Measurements from ENCODE around the gene WEE1. TPM values are rescaled to one million over a fixed set of nuclear protein-coding genes. Genes with fewer than 3 reads are reported as not detected.

WEE1 gene
- total and polyA plus RNA-seq, 2 experiments from 2014 or later = 79.2 to 101 TPM

GRCh38 chr11:9528136-9528501 lies 45.4 kb upstream of the WEE1 start:
- H3K9me2 ChIP-seq (replicated peaks; ENCODE audit: insufficient read depth) = no peaks in the 10 kb centered on the region
- H3K27ac ChIP-seq = peak overlapping the region; percentile 86
- DNase-seq (ENCODE audit: low spot score) = no peak
- no peak overlapping the region for H2AFZ ChIP-seq
- no peaks in the 10 kb centered on the region for H4K20me1 ChIP-seq (ENCODE audit: insufficient read depth, poor library complexity, severe bottlenecking)
- H3K4me1 ChIP-seq (ENCODE audit: insufficient read depth) = peaks cover 39% of the 10 kb centered on the region
- no peak overlapping the region for H3K4me2 ChIP-seq
- TF ChIP-seq, protein P1, sequence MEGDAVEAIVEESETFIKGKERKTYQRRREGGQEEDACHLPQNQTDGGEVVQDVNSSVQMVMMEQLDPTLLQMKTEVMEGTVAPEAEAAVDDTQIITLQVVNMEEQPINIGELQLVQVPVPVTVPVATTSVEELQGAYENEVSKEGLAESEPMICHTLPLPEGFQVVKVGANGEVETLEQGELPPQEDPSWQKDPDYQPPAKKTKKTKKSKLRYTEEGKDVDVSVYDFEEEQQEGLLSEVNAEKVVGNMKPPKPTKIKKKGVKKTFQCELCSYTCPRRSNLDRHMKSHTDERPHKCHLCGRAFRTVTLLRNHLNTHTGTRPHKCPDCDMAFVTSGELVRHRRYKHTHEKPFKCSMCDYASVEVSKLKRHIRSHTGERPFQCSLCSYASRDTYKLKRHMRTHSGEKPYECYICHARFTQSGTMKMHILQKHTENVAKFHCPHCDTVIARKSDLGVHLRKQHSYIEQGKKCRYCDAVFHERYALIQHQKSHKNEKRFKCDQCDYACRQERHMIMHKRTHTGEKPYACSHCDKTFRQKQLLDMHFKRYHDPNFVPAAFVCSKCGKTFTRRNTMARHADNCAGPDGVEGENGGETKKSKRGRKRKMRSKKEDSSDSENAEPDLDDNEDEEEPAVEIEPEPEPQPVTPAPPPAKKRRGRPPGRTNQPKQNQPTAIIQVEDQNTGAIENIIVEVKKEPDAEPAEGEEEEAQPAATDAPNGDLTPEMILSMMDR (IDR thresholded peaks at IDR 0.05; ENCODE audit: poor library complexity) = no peak
- no peak for TF ChIP-seq EZH2 (IDR thresholded peaks at IDR 0.05; ENCODE audit: borderline replicate concordance)
- TF ChIP-seq EZH2phosphoT487 (IDR thresholded peaks at IDR 0.05; ENCODE audit: low read depth, severe bottlenecking, unreplicated experiment) = no peak
- no peak overlapping the region for H3K4me3 ChIP-seq
- H3K36me3 ChIP-seq (replicated peaks; ENCODE audit: insufficient read depth, low read depth) = no peaks in the 10 kb centered on the region
- H3K79me2 ChIP-seq = no peaks in the 10 kb centered on the region
- 89% methylated on average over 1 of the region's 1 CpG for WGBS (ENCODE audit: low lambda C conversion rate, missing lambda C conversion rate)
- no peaks in the 10 kb centered on the region for H3K9me3 ChIP-seq (ENCODE audit: low read depth)
- H3K27me3 ChIP-seq = no peaks in the 10 kb centered on the region

GRCh38 chr11:9528573-9529333 lies 44.7 kb upstream of the WEE1 start:
- Histone ChIP-seq H3K4me2 (peak overlapping the region; percentile 30), H3K9me2 (replicated peaks; ENCODE audit: insufficient read depth) (no peaks in the 10 kb centered on the region), H3K9me3 (ENCODE audit: low read depth) (no peaks in the 10 kb centered on the region), H3K36me3 (replicated peaks; ENCODE audit: insufficient read depth, low read depth) (no peaks in the 10 kb centered on the region), H3K4me3 (no peak overlapping the region), H4K20me1 (ENCODE audit: insufficient read depth, poor library complexity, severe bottlenecking) (no peaks in the 10 kb centered on the region), H3K79me2 (no peaks in the 10 kb centered on the region), H2AFZ (no peak overlapping the region), H3K4me1 (ENCODE audit: insufficient read depth) (peaks cover 46% of the 10 kb centered on the region), H3K27me3 (no peaks in the 10 kb centered on the region), H3K27ac (peak overlapping the region; percentile 86)
- WGBS (ENCODE audit: low lambda C conversion rate, missing lambda C conversion rate) = 65% methylated on average over 12 of the region's 12 CpGs
- DNase-seq (ENCODE audit: low spot score) = no peak
- TF ChIP-seq EZH2 (IDR thresholded peaks at IDR 0.05; ENCODE audit: borderline replicate concordance) (no peak), EZH2phosphoT487 (IDR thresholded peaks at IDR 0.05; ENCODE audit: low read depth, severe bottlenecking, unreplicated experiment) (no peak)
- TF ChIP-seq, protein P1 (IDR thresholded peaks at IDR 0.05; ENCODE audit: poor library complexity) = no peak

DNA sequence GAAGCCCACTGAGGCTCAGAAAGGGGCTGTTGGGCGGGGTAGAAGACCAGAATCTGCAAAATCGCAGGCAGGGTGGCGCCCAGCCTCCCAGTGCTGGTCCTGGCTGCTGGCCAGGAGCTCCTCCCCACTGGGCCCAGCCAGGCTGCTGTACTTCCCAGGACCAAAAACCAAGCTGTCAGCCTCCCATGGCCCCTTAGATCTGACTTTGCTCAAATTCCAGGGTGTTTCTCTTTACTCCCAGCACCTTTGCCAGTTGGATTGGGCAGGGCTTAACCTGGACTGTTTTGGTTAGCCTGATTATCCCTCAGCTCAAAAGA lies 44.2 kb upstream of the WEE1 start:
- Histone ChIP-seq H2AFZ (peak overlapping the region; percentile 19), H3K4me3 (no peak overlapping the region), H3K27me3 (no peaks in the 10 kb centered on the region), H4K20me1 (ENCODE audit: insufficient read depth, poor library complexity, severe bottlenecking) (no peaks in the 10 kb centered on the region), H3K36me3 (replicated peaks; ENCODE audit: insufficient read depth, low read depth) (no peaks in the 10 kb centered on the region), H3K9me3 (ENCODE audit: low read depth) (no peaks in the 10 kb centered on the region), H3K4me1 (ENCODE audit: insufficient read depth) (peaks cover 48% of the 10 kb centered on the region), H3K9me2 (replicated peaks; ENCODE audit: insufficient read depth) (no peaks in the 10 kb centered on the region), H3K79me2 (no peaks in the 10 kb centered on the region), H3K27ac (peak overlapping the region; percentile 86), H3K4me2 (peak overlapping the region; percentile 30)
- 69% methylated on average over 3 of the region's 3 CpGs for WGBS (ENCODE audit: low lambda C conversion rate, missing lambda C conversion rate)
- no peak for DNase-seq (ENCODE audit: low spot score)
- TF ChIP-seq, protein P1 (IDR thresholded peaks at IDR 0.05; ENCODE audit: poor library complexity) = no peak
- TF ChIP-seq EZH2phosphoT487 (IDR thresholded peaks at IDR 0.05; ENCODE audit: low read depth, severe bottlenecking, unreplicated experiment) (no peak), EZH2 (IDR thresholded peaks at IDR 0.05; ENCODE audit: borderline replicate concordance) (no peak)

Measured in hepatocyte (in vitro differentiated cells).